Endothelial cell of umbilical vein (primary cell): ENCODE data around the gene FMO5. TPM values are rescaled to one million over a fixed set of nuclear protein-coding genes. Genes with fewer than 3 reads are reported as not detected.

Experiments
- BruUV-seq: library from RNA; stranded (reverse); fragments of 400-500 nt; replicated peaks from 2 replicates; lab custom pipeline; 2021; lab: Mats Ljungman, UMichigan
- CTCF ChIA-PET: fragments of 300-600, 350-600 bp; sonication (Branson Sonifier 250); formaldehyde crosslinking; loops from one replicate; lab custom pipeline; 2021; ENCODE audit warnings: antibody characterized with exemption, inconsistent platforms; lab: Charles Lee
- POLR2A ChIA-PET: fragments of 300-600, 350-600 bp; sonication (Branson Sonifier 250); formaldehyde crosslinking; loops from one replicate; lab custom pipeline; 2021; ENCODE audit warnings: antibody characterized with exemption, inconsistent platforms; lab: Charles Lee
- DNase-seq: peaks from one replicate; pipeline ENCODE4 v3.0.0-alpha.2; 2011; ENCODE audit warnings: low read depth, low spot score
- FAIRE-seq: peaks from 2 replicates; lab custom pipeline; 2011; peaks lifted over from hg19 to GRCh38; lab: Jason Lieb, UNC
- H2AFZ ChIP-seq: 2 replicates; pipeline ENCODE4 v1.6.0; 2012; ENCODE audit warnings: low read depth, low read length, control low read depth, inconsistent platforms
- H3K27ac ChIP-seq: 2 replicates; pipeline ENCODE4 v1.5.1; 2011; ENCODE audit warnings: low read depth, mild to moderate bottlenecking, control low read depth, low read length, moderate library complexity; ENCODE audit not compliant: insufficient read depth
- H3K27me3 ChIP-seq, 2 experiments: 2 replicates each; pipeline versions ENCODE4 v1.6.0 to v1.6.1; 2011; ENCODE audit warnings: low read length in 2 of 2, mixed read lengths in 1 of 2; ENCODE audit not compliant: control insufficient read depth in 2 of 2, insufficient read depth in 2 of 2
- H3K36me3 ChIP-seq, 2 experiments: 2 replicates in 1 of 2; 3 replicates in 1 of 2; pipeline ENCODE4 v1.5.1; 2011; ENCODE audit warnings: low read length in 2 of 2, mild to moderate bottlenecking in 1 of 2, moderate library complexity in 1 of 2; ENCODE audit not compliant: control insufficient read depth in 2 of 2, insufficient read depth in 2 of 2; ENCODE audit errors: extremely low read depth in 1 of 2
- H3K4me1 ChIP-seq: 3 replicates; pipeline ENCODE4 v1.5.1; 2011; ENCODE audit warnings: mild to moderate bottlenecking, low read length; ENCODE audit not compliant: control insufficient read depth, insufficient read depth; ENCODE audit errors: extremely low read depth
- H3K4me2 ChIP-seq: 2 replicates; pipeline ENCODE4 v1.6.1; 2011; ENCODE audit warnings: low read length, control low read depth, mixed read lengths; ENCODE audit not compliant: insufficient read depth
- H3K4me3 ChIP-seq, 3 experiments: fragments of 200-600 bp in 1 of 3; sonication (generic), shearing (Covaris generic) in 1 of 3; replicated peaks in 1 of 3; 2 replicates each; pipeline ENCODE4 v1.5.1; 2011 to 2016; ENCODE audit warnings: control low read depth in 3 of 3, low read length in 3 of 3, mild to moderate bottlenecking in 2 of 3, inconsistent platforms in 1 of 3, low read depth in 1 of 3, moderate library complexity in 1 of 3; ENCODE audit not compliant: insufficient read depth in 1 of 3
- H3K79me2 ChIP-seq: 2 replicates; pipeline ENCODE4 v1.6.0; 2012; ENCODE audit warnings: low read length, inconsistent platforms; ENCODE audit not compliant: control insufficient read depth, insufficient read depth
- H3K9ac ChIP-seq: replicated peaks from 2 replicates; pipeline ENCODE3; 2011; ENCODE audit warnings: low read length, control low read depth; ENCODE audit not compliant: insufficient read depth; ENCODE audit errors: extremely low read depth
- H3K9me1 ChIP-seq: replicated peaks from 3 replicates; pipeline ENCODE4 v1.6.0; 2011; ENCODE audit warnings: mild to moderate bottlenecking, low read length; ENCODE audit not compliant: control insufficient read depth, insufficient read depth; ENCODE audit errors: extremely low read depth
- H3K9me3 ChIP-seq: replicated peaks from 2 replicates; pipeline ENCODE4 v1.5.1; 2012; ENCODE audit warnings: low read length, inconsistent platforms; ENCODE audit not compliant: control insufficient read depth, insufficient read depth
- H4K20me1 ChIP-seq: replicated peaks from 2 replicates; pipeline ENCODE3; 2011; ENCODE audit warnings: mild to moderate bottlenecking, low read length; ENCODE audit not compliant: control insufficient read depth, insufficient read depth; ENCODE audit errors: extremely low read depth
- EZH2 ChIP-seq: IDR thresholded peaks from 2 replicates; pipeline ENCODE4 v1.6.1; 2012; ENCODE audit warnings: borderline replicate concordance, low read depth, mild to moderate bottlenecking, moderate library complexity, low read length, inconsistent platforms; ENCODE audit not compliant: severe bottlenecking
- FOS ChIP-seq: IDR thresholded peaks from 2 replicates; pipeline ENCODE4 v1.6.1; 2011; ENCODE audit warnings: mild to moderate bottlenecking, low read length, moderate library complexity, borderline replicate concordance; ENCODE audit not compliant: insufficient read depth
- GATA2 ChIP-seq: IDR thresholded peaks from 2 replicates; pipeline ENCODE4 v1.7.0; 2011; ENCODE audit warnings: low read depth, mild to moderate bottlenecking, moderate library complexity, mixed read lengths, low read length; ENCODE audit not compliant: insufficient read length, insufficient read depth
- JUN ChIP-seq: IDR thresholded peaks from 2 replicates; pipeline ENCODE4 v1.6.1; 2011; ENCODE audit warnings: borderline replicate concordance, low read depth; ENCODE audit not compliant: insufficient read length, insufficient read depth
- MYC ChIP-seq: IDR thresholded peaks from one replicate; pipeline ENCODE4 v1.6.1; 2011; ENCODE audit warnings: mild to moderate bottlenecking, low read depth, low read length
- POLR2A ChIP-seq: IDR thresholded peaks from 2 replicates; pipeline ENCODE4 v1.6.1; 2012; ENCODE audit warnings: low read depth, mild to moderate bottlenecking, control low read depth, low read length
- POLR2AphosphoS5 ChIP-seq: IDR thresholded peaks from 2 replicates; pipeline ENCODE4 v1.6.1; 2012; ENCODE audit warnings: low read depth, mild to moderate bottlenecking, control low read depth, low read length, moderate library complexity; ENCODE audit not compliant: insufficient read depth
- dilution Hi-C: fragments of 300-500 bp; cut with MboI; formaldehyde crosslinking; loops from one replicate; pipeline ENCODE4 v1.15.0; 2019; ENCODE audit warnings: low sequenced_read_pairs; ENCODE audit not compliant: extremely low pct_ligation_motif_present
- intact Hi-C: fragments of 100-400 bp; cut with micrococcal nuclease; formaldehyde crosslinking; loops from one replicate; pipeline ENCODE4 v1.10.0; 2022
- polyA plus RNA-seq, 4 experiments: library from polyadenylated mRNA; depleted of rRNA in 3 of 4; stranded (reverse) in 3 of 4; unstranded in 1 of 4; fragments of >200 nt; gene quantifications; 2 replicates each; pipeline versions ENCODE4 v1.2.1 to v1.2.3, GENCODE V29; 2011 to 2012; ENCODE audit warnings: missing spikeins in 1 of 4
- total RNA-seq: library from RNA; stranded (reverse); gene quantifications from 2 replicates; pipeline ENCODE4 v1.2.3, GENCODE V29; 2021
- TF ChIP-seq, protein P1 (sequence below), 2 donors: IDR thresholded peaks; 1 replicate in 1 of 2; 2 replicates in 1 of 2; pipeline ENCODE4 v1.5.1; 2011; ENCODE audit warnings: low read length in 2 of 2, mild to moderate bottlenecking in 2 of 2, moderate library complexity in 2 of 2, control low read depth in 1 of 2, inconsistent platforms in 1 of 2, low read depth in 1 of 2; ENCODE audit not compliant: insufficient read depth in 1 of 2; ENCODE audit errors: extremely low read depth in 1 of 2
- TF ChIP-seq, protein P2 (sequence below): IDR thresholded peaks from 2 replicates; pipeline ENCODE4 v1.6.1; 2011; ENCODE audit not compliant: insufficient read depth, insufficient read length

FMO5 gene
- total and polyA plus RNA-seq, 2 donors (not counting 3 experiments of a cell fraction or from before 2014, with no cell fraction given) = 0.48 to 0.60 TPM

DNA sequence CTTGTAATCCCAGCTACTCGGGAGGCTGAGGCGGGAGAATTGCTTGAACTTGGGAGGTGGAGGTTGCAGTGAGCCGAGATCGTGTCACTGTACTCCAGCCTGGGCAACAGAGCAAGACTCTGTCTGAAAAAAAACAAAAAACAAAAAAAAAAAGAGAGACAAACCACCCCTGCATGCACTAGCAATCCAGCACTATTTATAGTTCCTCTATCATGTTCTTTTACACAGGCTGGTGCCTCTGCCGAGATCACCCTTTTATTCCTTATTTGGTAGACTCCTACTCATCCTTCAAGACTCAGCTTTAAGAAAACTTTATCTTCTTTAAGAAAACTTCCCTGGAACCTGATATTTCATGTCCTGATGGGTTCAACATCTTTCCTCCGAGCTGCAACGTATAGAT, 10.8 kb downstream of the FMO5 start:
- TF ChIP-seq POLR2A (no peak), JUN (no peak), FOS (no peak), MYC (no peak), GATA2 (no peak), POLR2AphosphoS5 (no peak), EZH2 (no peak)
- TF ChIP-seq, protein P1, sequence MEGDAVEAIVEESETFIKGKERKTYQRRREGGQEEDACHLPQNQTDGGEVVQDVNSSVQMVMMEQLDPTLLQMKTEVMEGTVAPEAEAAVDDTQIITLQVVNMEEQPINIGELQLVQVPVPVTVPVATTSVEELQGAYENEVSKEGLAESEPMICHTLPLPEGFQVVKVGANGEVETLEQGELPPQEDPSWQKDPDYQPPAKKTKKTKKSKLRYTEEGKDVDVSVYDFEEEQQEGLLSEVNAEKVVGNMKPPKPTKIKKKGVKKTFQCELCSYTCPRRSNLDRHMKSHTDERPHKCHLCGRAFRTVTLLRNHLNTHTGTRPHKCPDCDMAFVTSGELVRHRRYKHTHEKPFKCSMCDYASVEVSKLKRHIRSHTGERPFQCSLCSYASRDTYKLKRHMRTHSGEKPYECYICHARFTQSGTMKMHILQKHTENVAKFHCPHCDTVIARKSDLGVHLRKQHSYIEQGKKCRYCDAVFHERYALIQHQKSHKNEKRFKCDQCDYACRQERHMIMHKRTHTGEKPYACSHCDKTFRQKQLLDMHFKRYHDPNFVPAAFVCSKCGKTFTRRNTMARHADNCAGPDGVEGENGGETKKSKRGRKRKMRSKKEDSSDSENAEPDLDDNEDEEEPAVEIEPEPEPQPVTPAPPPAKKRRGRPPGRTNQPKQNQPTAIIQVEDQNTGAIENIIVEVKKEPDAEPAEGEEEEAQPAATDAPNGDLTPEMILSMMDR (IDR thresholded peaks at IDR 0.05; ENCODE audit: extremely low read depth in 1 of 2, insufficient read depth in 1 of 2, low read depth in 1 of 2, low read length in 2 of 2) = no peak
- TF ChIP-seq, protein P2, sequence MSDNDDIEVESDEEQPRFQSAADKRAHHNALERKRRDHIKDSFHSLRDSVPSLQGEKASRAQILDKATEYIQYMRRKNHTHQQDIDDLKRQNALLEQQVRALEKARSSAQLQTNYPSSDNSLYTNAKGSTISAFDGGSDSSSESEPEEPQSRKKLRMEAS = no peak
- no peaks in the 10 kb centered on the region for H3K4me1 ChIP-seq
- no peak overlapping the region for H3K4me2 ChIP-seq
- no peaks in the 10 kb centered on the region for H3K27me3 ChIP-seq
- DNase-seq = no peak
- intact Hi-C loops = no loop called here
- ChIA-PET POLR2A (no interaction called here), CTCF (interaction anchor here (0.9 kb wide), 1 partner anchor 29 kb away, joined by 3 read pairs; no protein-coding TSS in a partner anchor)
- H3K36me3 ChIP-seq = no peaks in the 10 kb centered on the region
- H3K27ac ChIP-seq = no peak overlapping the region
- H3K4me3 ChIP-seq = no peak overlapping the region
- no peak overlapping the region for H2AFZ ChIP-seq
- FAIRE-seq = no peak
- no peaks in the 10 kb centered on the region for H3K79me2 ChIP-seq
- dilution Hi-C loops = no loop called here
- no peaks in the 10 kb centered on the region for H3K9me1 ChIP-seq
- BruUV-seq = no TSS peak
- no peaks in the 10 kb centered on the region for H4K20me1 ChIP-seq
- no peak overlapping the region for H3K9ac ChIP-seq
- no peaks in the 10 kb centered on the region for H3K9me3 ChIP-seq
